Activated CD8-positive, alpha-beta memory T cell treated with anti-CD3 and anti-CD28 coated beads, Interleukin-2, amount 50 U/mL, for 24 hours (primary cell): ENCODE data around the gene MDK.

Experiments
- DNase-seq: peaks from one replicate; pipeline ENCODE4 v3.0.0-alpha.2; 2020; ENCODE audit errors: extremely low read depth

Gene MDK

DNA sequence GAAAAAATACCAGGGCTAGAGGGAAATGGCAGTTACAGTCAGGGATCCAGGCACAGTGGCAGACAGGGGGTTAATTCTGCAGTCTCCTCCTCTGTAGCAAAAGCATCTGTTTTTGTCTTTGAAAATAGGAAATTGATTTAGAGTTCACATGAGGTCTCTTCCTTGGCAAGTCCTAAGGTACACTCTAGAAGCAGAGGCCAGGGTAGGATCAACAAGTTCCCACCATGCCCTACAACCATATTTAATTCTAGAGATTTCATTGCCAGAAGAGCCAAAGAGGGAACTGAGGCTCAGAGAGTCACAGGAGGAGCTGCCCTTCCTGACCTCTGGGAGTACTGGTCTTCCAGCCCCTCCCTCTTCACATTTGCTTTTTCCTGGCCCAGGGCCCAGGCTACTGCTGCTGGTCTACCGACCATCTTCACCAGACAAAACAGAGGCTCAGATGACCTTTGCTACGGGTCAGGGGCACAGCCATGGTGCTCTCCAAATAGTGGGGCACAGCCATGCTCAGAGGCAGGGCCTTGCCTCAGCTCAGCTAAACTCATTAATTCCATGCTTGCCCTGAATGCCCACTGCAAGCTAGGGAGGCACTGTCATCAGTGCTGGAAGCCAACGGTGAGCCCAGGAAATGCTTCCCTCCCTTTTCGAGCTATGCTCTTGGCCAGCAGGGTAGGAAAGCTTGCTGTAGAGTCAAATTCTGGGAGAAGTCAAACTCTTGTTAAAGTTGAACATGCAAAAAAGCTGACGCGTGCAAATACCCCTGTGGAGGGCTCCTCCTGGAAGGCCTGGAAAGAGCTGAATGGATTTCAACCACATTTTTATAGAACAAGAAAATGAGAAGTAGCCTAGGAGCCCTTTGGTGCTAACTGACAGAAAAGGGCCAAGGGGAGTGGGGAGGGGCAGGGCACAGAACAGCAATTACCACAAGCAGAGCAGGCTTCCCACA, 21.8 kb downstream of the MDK start:
- DNase-seq, result no peak

DNA sequence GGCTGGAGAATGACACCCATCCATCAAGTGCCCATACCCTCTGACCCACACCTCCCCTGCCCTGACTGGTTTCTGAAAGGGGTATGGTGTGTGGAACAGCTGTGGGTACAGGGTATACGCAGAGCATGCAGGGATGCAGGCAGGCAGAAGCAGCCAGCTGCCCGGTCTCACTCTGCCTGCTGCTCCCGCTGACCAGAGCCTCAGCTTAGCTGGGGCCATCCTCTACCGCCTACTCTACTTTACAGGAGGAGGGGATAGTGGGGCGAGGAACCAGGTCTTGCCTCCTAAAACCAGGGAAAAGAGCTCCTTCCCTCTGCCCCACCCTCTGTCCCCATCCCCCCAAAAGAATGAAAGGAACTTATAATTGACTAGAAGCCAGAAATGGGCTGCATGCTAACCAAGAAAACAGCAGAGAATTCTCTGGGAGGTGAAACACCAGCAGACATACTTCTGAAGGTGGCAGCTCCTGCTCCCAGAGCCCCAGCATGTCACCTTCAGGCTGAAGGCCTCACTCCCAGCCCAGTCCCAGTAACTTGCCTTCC, 23.1 kb downstream of the MDK start:
- no peak for DNase-seq

DNA sequence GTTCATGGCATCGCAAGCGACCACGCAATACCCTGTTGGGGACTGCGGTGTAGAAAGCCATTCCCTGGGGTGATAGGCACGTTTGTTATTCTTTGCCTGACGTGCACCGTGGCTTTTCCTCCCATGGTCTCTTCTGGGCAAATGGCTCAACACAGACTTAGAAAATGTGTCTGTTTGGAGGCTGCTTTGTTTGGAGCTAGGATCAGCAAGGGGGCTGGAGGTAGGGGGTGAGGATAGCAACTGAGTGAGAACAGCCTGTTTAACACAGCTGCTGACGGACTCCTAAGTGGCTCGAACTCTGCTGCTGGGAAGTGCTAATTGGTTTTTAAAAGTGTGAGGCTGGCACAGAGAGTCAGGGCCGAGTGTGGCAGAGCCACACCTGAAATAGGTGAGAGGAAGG, 26.2 kb downstream of the MDK start:
- DNase-seq, result no peak

DNA sequence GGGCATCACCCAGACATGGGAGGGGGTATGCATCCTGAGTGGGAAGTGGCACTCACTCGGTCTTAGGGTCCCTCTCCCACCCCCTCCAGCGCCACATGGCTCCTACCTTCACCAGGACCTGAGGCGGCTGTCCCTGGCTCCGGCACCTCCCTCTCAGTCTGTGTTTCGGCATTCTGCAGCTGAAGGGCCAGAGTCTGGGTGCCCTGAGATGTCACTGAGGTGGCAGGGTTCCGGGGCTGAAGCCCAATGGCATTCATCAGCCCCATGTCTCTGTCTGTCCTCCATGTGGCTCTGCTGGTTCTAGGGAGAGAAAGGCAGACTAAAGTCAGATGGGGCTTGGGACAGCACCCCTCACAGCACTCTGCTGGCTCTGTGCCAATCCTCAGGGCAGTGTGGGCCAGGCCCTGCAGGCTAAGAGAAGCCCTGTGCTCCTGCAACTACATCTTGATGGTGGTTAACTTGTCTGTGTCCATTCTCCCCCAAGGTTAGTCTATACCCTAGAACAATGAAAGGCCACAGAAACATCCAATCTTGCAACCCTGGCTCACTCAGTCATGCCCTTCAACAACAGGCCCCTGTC, 27.0 kb downstream of the MDK start:
- DNase-seq, result no peak

DNA sequence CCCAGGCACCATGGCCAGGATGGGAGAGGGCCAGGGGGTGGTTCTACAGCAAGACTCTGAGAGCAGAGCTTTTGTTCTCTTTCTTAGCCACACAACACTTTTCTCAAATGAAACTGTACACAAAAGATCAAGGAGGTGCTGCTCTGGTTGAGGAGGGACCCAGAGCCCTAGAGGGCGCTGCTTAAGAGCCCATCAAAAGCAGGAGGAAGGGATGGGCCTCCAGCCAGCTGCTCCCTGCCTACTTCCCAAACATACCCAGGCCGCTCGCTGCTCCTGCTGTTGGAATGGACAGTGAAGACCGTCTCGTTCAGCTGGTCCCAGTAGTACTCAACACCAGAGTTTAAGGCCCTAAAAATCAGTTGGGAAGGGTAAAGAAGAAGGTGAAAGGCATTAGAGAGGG, 28.6 kb downstream of the MDK start:
- DNase-seq, result no peak

DNA sequence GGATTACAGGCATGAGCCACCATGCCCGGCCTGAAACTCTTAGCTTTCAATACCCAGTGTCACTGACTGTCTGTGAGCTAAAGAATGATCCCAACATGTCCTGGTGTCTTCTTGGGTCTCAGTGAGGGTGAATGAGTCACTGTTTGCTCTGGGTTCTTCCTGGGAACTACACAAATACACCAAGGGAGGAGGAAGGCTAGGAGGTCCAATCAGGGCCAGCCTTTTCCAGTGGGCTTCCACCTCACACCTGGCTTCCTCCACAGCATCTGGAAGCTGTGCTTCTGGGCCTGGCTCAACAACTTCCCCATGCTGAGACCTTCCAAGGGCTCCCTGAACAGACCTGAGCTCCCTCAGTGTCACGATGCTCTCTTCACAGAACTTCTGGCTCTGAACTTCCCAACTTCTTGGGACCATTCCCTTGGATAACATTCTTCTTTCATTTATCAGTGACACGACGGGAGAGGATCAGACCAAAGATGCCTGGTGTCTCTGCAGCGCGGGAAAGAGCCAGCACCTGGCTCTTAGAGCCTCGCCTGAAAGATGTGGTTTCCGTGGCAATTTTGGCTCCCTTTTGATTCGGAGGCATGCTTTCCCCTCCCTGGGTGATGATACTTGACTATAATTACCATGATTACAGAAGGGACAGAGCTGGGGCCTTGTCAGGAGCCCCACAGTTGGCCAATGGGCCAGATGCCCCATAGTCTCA, 32.4 kb downstream of the MDK start:
- DNase-seq, result no peak

- no peak for DNase-seq
These were observed 33.0 kb downstream of the MDK start for GRCh38 chr11:46414466-46414796.

DNA sequence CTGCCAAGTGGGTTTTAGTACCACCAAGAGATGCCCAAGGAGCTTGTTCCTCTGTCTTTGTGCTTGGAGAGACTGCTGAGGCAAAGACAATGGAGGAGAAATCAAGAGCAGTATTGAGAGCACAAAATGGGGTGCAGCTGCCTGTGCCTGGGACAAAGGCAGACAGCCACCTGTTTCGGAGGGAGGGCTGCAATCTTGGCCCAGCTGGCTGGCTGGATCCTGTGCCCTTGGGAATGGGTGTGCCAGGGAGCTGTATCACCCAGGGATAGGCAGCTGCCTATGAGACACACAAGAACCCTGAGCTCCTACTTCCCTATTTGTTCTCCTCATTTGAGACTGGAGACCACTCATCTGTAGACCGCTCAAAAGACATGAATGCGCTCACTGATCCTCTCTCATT, 33.4 kb downstream of the MDK start:
- DNase-seq, result no peak

DNA sequence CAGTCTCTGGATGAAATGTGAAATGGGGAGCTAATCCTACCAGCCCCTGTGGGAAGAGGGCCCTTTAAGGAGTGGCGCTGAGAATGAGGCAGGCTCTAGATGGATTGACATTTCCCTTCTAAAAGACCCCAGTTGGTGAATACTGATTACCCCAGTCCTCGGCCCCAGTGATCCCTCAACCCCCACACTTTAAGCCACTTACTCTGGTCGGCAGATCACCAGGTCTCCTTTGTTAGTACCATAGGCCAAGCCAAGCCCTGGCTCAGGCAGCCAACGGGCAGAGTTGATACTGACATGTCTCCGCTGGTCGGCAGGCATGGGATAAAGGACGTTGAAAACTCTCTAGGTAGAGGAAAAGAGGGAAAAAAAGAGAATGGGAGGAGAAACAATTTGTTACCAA, 36.2 kb downstream of the MDK start:
- DNase-seq, result no peak

- no peak for DNase-seq
These were observed 37.3 kb downstream of the MDK start for GRCh38 chr11:46418751-46419150.

- DNase-seq, result no peak
These were observed 39.0 kb downstream of the MDK start for GRCh38 chr11:46420513-46420912.

GRCh38 chr11:46421257-46421880, 39.9 kb downstream of the MDK start:
- no peak for DNase-seq

DNA sequence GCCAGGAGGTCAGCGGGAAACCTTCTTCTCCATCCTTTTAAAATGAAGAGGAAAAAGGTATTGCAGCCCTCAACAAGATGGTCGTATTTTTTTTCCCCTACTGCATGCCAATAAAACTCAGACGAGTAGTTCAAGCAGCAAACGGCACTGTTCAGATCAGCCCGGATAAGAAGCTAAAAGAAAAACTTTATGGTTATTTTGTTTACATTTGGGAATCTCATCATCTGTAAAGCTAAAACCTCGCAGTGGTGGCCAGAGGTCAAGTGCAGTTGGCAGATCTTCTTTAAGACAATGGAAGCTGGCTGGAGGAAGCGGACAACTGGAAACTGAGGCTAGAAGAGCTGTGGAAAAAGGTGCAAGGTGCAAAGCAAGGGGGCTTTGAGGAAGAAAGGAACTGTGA, 41.1 kb downstream of the MDK start:
- no peak for DNase-seq

DNA sequence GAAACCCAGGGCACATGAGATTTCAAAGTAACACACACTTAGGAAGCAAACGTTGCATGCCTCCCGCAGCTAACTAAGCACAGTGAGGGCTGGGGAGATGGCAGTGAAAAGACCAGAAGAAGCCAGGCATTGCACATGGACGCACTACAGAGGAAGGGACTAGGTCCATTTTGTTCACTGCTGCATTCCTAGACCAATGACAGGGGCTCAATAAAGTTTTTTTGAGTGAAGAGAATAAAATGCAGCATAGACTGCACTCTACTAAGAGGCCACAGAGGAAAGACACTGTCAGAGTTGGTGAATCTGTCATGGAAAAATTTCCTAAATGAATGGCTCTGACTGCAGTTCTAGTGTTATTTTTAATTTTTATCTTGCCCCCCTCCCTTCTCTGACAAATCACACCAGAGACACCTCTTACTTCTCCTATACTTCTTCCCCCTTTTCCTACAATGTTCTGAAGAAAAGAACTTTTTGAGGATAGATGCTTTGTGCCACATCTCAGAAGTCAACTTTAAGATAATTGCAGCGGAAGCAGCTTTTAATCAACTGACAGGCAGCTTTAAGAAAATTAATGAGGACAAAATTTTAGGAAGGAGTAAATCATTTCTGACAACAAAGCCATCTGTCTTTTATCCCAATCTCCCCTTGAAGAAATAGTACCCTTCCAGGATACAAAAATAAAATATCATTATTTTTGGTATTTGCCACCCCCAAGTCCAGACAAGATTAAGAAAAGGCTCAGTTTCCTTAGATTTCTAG, 44.9 kb downstream of the MDK start:
- DNase-seq, result no peak

DNA sequence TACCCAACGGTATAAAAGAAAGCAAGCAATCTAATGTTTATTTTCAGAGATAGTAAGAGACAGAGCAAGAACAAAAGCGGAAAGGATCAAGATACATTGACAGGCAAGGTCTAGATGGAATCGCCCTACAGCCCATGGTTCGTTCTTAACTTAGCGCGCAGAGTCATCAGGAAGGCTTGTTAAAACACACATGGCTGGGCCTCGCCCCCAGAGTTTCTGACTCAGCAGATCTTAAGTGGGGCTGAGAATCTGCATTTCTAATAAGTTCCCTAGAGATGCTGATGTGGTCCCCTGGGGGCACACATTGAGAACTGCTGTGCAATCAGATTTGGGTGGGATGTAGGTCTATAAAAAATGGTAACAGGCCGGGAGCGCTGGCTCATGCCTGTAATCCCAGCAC, 45.9 kb downstream of the MDK start:
- no peak for DNase-seq

DNA sequence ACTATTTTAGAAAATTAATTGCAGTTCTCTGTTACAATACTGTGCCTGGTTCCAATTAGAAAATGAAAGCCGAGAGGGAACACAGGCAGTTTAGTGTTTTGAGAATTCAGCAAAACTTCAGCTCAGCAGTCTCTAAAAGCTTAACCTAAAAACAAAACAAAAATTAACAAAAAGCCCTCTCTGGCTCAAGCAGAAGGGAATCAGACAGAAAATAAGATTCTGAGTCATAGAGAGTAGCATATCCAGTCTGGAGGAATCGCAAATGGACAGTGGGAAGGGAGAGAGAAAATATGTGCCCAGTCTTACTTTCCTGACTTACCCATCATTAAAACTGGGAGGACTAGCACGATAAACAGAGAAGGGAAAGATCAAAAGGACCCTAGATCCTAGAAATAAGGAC, 48.2 kb downstream of the MDK start:
- DNase-seq, result no peak

DNA sequence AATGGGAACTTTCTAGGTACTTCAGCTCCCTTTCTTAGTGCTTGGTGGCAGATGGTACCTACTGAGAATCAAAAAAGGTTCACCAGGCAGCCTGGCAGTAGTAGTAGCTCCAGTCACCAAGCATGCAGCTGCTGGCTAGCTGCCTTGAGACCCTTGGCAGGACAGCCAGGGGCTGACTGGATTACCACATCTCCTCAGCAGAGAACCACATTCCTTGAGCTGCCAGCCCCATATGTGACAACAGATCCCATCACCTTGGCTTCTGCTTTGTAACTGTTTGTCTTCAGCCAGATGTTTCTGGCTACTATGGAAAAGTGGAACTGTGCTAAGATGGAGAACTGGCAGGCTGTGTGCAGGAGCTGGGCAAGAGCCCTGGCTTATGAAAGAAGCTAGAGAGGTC, 49.7 kb downstream of the MDK start:
- no peak for DNase-seq
